GM06990 (cell line): ENCODE results near the gene TSPAN9.

Source experiments
- DNase-seq: peaks from one replicate; pipeline ENCODE4 v3.0.0-alpha.2; 2011; ENCODE audit not compliant: insufficient read length; ENCODE audit errors: extremely low read depth
- H3K27me3 ChIP-seq: replicated peaks from 2 replicates; pipeline ENCODE4 v1.6.0; 2011; ENCODE audit warnings: low read length; ENCODE audit not compliant: control insufficient read depth, insufficient read depth
- H3K36me3 ChIP-seq: 2 replicates; pipeline ENCODE4 v1.5.1; 2011; ENCODE audit warnings: low read length; ENCODE audit not compliant: control insufficient read depth, insufficient read depth
- H3K4me3 ChIP-seq: replicated peaks from 2 replicates; pipeline ENCODE4 v1.5.1; 2011; ENCODE audit warnings: low read depth, mild to moderate bottlenecking, control low read depth, low read length
- TF ChIP-seq, protein P1 (sequence below): IDR thresholded peaks from 2 replicates; pipeline ENCODE4 v1.5.1; 2011; ENCODE audit warnings: low read length, control low read depth, mild to moderate bottlenecking, inconsistent platforms; ENCODE audit not compliant: insufficient read depth, poor library complexity, severe bottlenecking

The TSPAN9 gene

DNA sequence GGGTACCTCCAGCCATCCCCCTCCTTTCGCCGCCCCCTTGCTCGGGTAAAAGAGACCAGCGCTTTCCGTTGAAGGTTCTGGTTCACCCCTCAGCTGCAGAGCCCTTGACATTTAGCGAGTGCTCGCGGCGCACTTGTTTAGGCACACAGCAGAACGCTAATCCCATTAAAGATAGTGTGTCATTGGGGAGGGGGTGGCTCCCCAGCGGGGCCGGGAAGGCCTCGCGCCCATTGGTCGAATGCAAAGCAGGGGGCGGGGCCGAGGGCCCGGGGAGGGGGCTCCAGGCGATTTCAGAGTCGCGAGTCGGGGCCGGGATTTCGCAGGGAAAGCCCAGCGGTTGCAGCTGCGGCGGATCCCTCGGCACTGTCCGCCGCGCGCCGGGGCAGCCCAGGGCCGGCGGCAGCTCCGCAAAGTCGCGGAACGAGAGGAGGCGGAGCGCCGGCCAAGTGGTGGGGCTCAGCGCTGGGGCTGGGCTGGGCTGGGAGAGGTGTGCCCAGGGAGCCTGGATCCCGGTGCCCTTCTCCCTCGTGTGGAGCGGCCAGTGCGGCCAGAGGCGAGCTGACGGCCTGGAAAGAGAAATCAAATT, 122.9 kb downstream of the TSPAN9 start:
- no peak overlapping the region; the same call in 1 of the 2 replicates for H3K4me3 ChIP-seq
- H3K27me3 ChIP-seq, result peaks cover 1% of the 10 kb centered on the region; the same call in 1 of the 2 replicates
- TF ChIP-seq, protein P1, sequence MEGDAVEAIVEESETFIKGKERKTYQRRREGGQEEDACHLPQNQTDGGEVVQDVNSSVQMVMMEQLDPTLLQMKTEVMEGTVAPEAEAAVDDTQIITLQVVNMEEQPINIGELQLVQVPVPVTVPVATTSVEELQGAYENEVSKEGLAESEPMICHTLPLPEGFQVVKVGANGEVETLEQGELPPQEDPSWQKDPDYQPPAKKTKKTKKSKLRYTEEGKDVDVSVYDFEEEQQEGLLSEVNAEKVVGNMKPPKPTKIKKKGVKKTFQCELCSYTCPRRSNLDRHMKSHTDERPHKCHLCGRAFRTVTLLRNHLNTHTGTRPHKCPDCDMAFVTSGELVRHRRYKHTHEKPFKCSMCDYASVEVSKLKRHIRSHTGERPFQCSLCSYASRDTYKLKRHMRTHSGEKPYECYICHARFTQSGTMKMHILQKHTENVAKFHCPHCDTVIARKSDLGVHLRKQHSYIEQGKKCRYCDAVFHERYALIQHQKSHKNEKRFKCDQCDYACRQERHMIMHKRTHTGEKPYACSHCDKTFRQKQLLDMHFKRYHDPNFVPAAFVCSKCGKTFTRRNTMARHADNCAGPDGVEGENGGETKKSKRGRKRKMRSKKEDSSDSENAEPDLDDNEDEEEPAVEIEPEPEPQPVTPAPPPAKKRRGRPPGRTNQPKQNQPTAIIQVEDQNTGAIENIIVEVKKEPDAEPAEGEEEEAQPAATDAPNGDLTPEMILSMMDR, result no peak
- no peaks in the 10 kb centered on the region for H3K36me3 ChIP-seq
- DNase-seq, result no peak

DNA sequence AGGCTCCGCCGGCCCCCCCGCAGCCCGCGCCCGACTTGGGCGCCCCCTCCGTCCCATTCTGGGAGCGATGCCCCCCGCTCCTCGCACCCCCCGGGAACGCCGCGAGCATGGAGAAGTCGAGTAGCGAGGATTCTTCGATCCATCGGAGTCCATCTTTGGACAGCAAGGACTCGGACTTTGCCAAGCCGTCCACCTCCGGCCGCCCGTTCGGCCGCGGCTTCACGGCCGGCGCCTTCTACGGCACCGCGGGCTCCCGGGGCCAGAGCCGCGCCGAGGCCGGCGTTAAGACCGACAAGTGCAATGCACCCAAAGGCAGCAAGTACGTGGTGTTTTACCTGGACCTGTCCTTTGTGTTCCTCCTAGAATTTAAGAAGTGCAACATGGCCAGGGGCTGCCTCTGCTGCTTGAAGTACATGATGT, 123.6 kb downstream of the TSPAN9 start:
- Histone ChIP-seq H3K36me3 (no peaks in the 10 kb centered on the region), H3K4me3 (no peak overlapping the region), H3K27me3 (no peaks in the 10 kb centered on the region; the same call in 1 of the 2 replicates)
- DNase-seq, result no peak
- TF ChIP-seq, protein P1, result no peak

DNA sequence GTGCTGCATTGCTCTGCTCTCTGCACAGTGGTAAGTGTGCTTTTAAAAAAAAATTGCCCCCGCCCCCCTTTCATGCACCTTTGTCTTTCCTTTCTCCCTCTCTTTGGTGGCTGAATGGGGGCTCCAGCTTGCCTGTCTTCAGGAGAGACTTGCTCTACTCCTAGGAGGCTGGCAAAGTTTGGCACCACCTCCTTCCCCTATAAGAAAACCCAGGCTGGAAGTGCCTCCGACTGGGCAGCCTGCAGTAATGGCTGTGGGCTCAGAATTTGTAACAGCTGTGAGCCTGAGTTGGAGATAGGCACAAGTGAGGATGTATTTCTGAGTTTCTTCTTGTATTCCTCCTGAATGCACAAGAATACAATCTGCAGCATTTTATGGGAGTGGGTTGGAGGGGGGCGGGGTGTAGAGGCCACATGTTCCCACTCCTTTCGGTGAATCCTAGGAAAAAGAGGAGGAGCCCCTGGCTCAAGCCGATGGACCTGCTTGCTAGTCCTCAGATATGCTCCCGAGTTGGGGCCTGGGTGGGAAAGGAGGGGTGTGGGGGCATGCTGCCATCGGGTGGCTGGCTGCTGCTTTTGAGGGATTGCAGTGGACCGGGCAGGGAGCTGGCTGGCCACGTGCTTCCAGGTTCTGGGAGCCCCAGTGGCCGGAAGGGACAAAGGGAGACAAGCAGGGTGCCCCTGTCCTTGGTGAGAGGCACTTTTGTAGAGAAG, 124.3 kb downstream of the TSPAN9 start:
- no peaks in the 10 kb centered on the region for H3K36me3 ChIP-seq
- H3K4me3 ChIP-seq, result no peak overlapping the region
- H3K27me3 ChIP-seq, result no peaks in the 10 kb centered on the region; the same call in 1 of the 2 replicates
- DNase-seq, result no peak
- TF ChIP-seq, protein P1, result no peak

GRCh38 chr12:3202096-3202495, 124.9 kb downstream of the TSPAN9 start:
- Histone ChIP-seq H3K27me3 (no peaks in the 10 kb centered on the region; the same call in 1 of the 2 replicates), H3K4me3 (no peak overlapping the region), H3K36me3 (no peaks in the 10 kb centered on the region)
- no peak for DNase-seq
- TF ChIP-seq, protein P1, result no peak

- H3K27me3 ChIP-seq, result no peaks in the 10 kb centered on the region; the same call in 1 of the 2 replicates
- TF ChIP-seq, protein P1, result peak; percentile 96
- no peak for DNase-seq
- H3K36me3 ChIP-seq, result no peaks in the 10 kb centered on the region
- no peak overlapping the region for H3K4me3 ChIP-seq
Measured at GRCh38 chr12:3202734-3203446, 125.7 kb downstream of the TSPAN9 start.
